ENCODE measurements around the gene SCTR.

The SCTR gene

GRCh38 chr2:119478188-119478977 is 45.9 kb downstream of the SCTR start:
- no peak overlapping the region for H3K27ac Mint-ChIP-seq

DNA sequence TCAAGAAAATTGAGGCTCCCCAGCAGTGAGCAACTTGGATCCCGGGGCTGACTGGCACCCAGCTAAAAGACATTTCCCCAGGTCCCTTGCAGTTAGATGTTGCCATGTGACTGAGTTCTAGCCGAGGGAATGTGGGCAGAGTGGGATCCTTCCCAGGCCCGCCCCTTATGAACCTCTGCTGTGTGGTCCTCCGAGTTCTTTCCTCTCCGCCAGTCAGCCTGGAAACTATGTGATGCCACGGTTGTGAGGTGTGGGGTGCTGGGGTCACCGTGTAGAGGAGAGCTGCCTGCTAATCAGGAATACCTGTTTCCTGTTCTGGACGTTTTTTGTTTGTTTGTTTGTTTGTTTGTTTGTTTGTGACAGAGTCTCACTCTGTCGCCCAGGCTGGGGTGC is 47.2 kb downstream of the SCTR start:
- Mint-ChIP-seq H3K4me1 (peaks cover 21% of the 10 kb centered on the region), H3K9me3 (no peaks in the 10 kb centered on the region), H3K4me3 (no peak overlapping the region), H3K27ac (no peak overlapping the region), H3K27me3 (ENCODE audit: low read depth, poor library complexity) (peaks cover 15% of the 10 kb centered on the region), H3K36me3 (ENCODE audit: low read depth) (no peaks in the 10 kb centered on the region)
- no peak for DNase-seq
- TF ChIP-seq, protein P1, sequence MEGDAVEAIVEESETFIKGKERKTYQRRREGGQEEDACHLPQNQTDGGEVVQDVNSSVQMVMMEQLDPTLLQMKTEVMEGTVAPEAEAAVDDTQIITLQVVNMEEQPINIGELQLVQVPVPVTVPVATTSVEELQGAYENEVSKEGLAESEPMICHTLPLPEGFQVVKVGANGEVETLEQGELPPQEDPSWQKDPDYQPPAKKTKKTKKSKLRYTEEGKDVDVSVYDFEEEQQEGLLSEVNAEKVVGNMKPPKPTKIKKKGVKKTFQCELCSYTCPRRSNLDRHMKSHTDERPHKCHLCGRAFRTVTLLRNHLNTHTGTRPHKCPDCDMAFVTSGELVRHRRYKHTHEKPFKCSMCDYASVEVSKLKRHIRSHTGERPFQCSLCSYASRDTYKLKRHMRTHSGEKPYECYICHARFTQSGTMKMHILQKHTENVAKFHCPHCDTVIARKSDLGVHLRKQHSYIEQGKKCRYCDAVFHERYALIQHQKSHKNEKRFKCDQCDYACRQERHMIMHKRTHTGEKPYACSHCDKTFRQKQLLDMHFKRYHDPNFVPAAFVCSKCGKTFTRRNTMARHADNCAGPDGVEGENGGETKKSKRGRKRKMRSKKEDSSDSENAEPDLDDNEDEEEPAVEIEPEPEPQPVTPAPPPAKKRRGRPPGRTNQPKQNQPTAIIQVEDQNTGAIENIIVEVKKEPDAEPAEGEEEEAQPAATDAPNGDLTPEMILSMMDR (IDR thresholded peaks at IDR 0.05): no peak

More at GRCh38 chr2:119478188-119478977, 45.9 kb downstream of the SCTR start:
- TF ChIP-seq, protein P1 (IDR thresholded peaks at IDR 0.05): no peak
- no peaks in the 10 kb centered on the region for H3K9me3 Mint-ChIP-seq
- peaks cover 15% of the 10 kb centered on the region for H3K27me3 Mint-ChIP-seq (ENCODE audit: low read depth, poor library complexity)
- no peaks in the 10 kb centered on the region for H3K36me3 Mint-ChIP-seq (ENCODE audit: low read depth)
- no peak overlapping the region for H3K4me3 Mint-ChIP-seq
- no peak for DNase-seq
- peaks cover 30% of the 10 kb centered on the region for H3K4me1 Mint-ChIP-seq

- TF ChIP-seq, protein P1 (IDR thresholded peaks at IDR 0.05): peak; percentile 99
- no peak overlapping the region for H3K27ac Mint-ChIP-seq
- peaks cover 17% of the 10 kb centered on the region for H3K4me1 Mint-ChIP-seq
Measured at GRCh38 chr2:119476301-119477112, 47.8 kb downstream of the SCTR start.

DNA sequence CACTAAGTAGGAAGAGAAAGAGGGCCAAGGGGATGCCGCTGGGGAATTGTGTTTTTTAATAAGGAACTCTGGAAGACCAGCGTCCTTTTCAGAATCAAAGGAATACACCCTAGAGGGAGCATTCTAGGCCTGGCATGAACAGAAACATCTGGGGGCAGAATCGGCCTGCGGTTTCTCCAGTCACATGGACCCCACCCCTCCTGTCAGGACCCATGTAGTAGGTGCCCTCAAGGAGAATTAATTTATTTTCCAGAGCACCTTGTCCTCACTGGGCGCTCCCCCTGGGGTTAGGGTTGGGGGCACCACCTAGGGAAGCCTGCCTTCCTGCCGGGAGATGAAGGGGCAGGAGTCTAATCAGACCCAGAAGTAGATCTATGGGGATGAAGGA is 48.4 kb downstream of the SCTR start:
- no peaks in the 10 kb centered on the region for H3K9me3 Mint-ChIP-seq
- H3K27ac Mint-ChIP-seq: no peak overlapping the region
- TF ChIP-seq, protein P1 (IDR thresholded peaks at IDR 0.05): no peak
- peaks cover 17% of the 10 kb centered on the region for H3K4me1 Mint-ChIP-seq
- no peak for DNase-seq
- no peaks in the 10 kb centered on the region for H3K36me3 Mint-ChIP-seq (ENCODE audit: low read depth)
- H3K27me3 Mint-ChIP-seq (ENCODE audit: low read depth, poor library complexity): peaks cover 12% of the 10 kb centered on the region
- H3K4me3 Mint-ChIP-seq: no peak overlapping the region

More at GRCh38 chr2:119476301-119477112, 47.8 kb downstream of the SCTR start:
- peaks cover 15% of the 10 kb centered on the region for H3K27me3 Mint-ChIP-seq (ENCODE audit: low read depth, poor library complexity)
- no peak overlapping the region for H3K4me3 Mint-ChIP-seq
- no peaks in the 10 kb centered on the region for H3K9me3 Mint-ChIP-seq
- H3K36me3 Mint-ChIP-seq (ENCODE audit: low read depth): no peaks in the 10 kb centered on the region
- DNase-seq: peak; percentile 71

- TF ChIP-seq, protein P1 (IDR thresholded peaks at IDR 0.05): no peak
- H3K4me1 Mint-ChIP-seq: peaks cover 17% of the 10 kb centered on the region
- peaks cover 11% of the 10 kb centered on the region for H3K27me3 Mint-ChIP-seq (ENCODE audit: low read depth, poor library complexity)
- H3K36me3 Mint-ChIP-seq (ENCODE audit: low read depth): no peaks in the 10 kb centered on the region
- no peaks in the 10 kb centered on the region for H3K9me3 Mint-ChIP-seq
- H3K4me3 Mint-ChIP-seq: no peak overlapping the region
- no peak overlapping the region for H3K27ac Mint-ChIP-seq
- DNase-seq: no peak
Measured at GRCh38 chr2:119475225-119475856, 48.9 kb downstream of the SCTR start.
